Esophagus muscularis mucosa (tissue), 4 donors: ENCODE results near the gene FAM107B. TPM values are rescaled to one million over a fixed set of nuclear protein-coding genes. Genes with fewer than 3 reads are reported as not detected.

ENCODE experiments used
- DNase-seq: peaks from one replicate; pipeline ENCODE4 v3.0.0-alpha.2; 2017; ENCODE audit errors: extremely low spot score
- H3K27ac ChIP-seq, 4 donors: fragments of 200-600 bp; sonication (generic); replicated peaks in 1 of 4; 1 replicate in 3 of 4; 2 replicates in 1 of 4; pipeline ENCODE4 v1.5.1; 2016 to 2019; ENCODE audit warnings: mild to moderate bottlenecking in 1 of 4
- H3K27me3 ChIP-seq, 4 donors: fragments of 200-600 bp; sonication (generic); one replicate each; pipeline versions ENCODE4 v1.5.1 to v1.6.0; 2016 to 2019
- H3K36me3 ChIP-seq, 4 donors: fragments of 200-600 bp; sonication (generic); one replicate each; pipeline ENCODE4 v1.5.1; 2016 to 2019
- H3K4me1 ChIP-seq, 4 donors: fragments of 200-600 bp; sonication (generic); one replicate each; pipeline ENCODE4 v1.5.1; 2016 to 2019
- H3K4me3 ChIP-seq, 4 donors: fragments of 200-600 bp; sonication (generic); 1 replicate in 2 of 4; 2 replicates in 2 of 4; pipeline ENCODE4 v1.5.1; 2016 to 2019; ENCODE audit warnings: mild to moderate bottlenecking in 4 of 4, moderate library complexity in 1 of 4
- H3K9me3 ChIP-seq, 4 donors: fragments of 200-600 bp; sonication (generic); 1 replicate in 3 of 4; 2 replicates in 1 of 4; pipeline ENCODE4 v1.5.1; 2016 to 2019
- CTCF ChIP-seq, 3 experiments: fragments of 200-600 bp in 2 of 3; fragments of 450-650 bp in 1 of 3; sonication (generic) in 2 of 3; IDR thresholded peaks; one replicate each; pipeline ENCODE4 v1.5.1; 2017 to 2019; ENCODE audit warnings: antibody characterized with exemption in 3 of 3, mild to moderate bottlenecking in 2 of 3, moderate library complexity in 1 of 3
- EP300 ChIP-seq: sonication (generic); formaldehyde crosslinking; IDR thresholded peaks from one replicate; pipeline ENCODE4 v1.6.1; 2017; ENCODE audit warnings: antibody characterized with exemption
- POLR2A ChIP-seq: fragments of 450-650 bp; IDR thresholded peaks from one replicate; pipeline ENCODE4 v1.6.1; 2017; ENCODE audit warnings: antibody characterized with exemption, moderate library complexity, mild to moderate bottlenecking, low read depth
- POLR2AphosphoS5 ChIP-seq, 2 donors: sonication (generic); formaldehyde crosslinking; IDR thresholded peaks; one replicate each; pipeline ENCODE4 v1.6.1; 2017; ENCODE audit warnings: antibody characterized with exemption in 2 of 2
- WGBS: methylation state at CpG from one replicate; pipeline ENCODE4 v1.1.5; 2018; 5-methylcytosine and 5-hydroxymethylcytosine counted together
- intact Hi-C: fragments of 100-400 bp; cut with DNase I; formaldehyde crosslinking; loops from one replicate; pipeline ENCODE4 v1.15.1; 2023
- total RNA-seq, 4 donors: library from RNA; depleted of rRNA; stranded (reverse); fragments of >200 nt; gene quantifications; one replicate each; pipeline versions ENCODE4 v1.1.0 to v1.2.1, GENCODE V29; 2016

FAM107B gene
- total RNA-seq, 4 donors from 2014 or later: 7.5 to 14.1 (median 9.4) TPM

- no peak for DNase-seq
- H3K27me3 ChIP-seq: no peaks in the 10 kb centered on the region
- no peaks in the 10 kb centered on the region for H3K36me3 ChIP-seq
- H3K4me1 ChIP-seq: peaks cover 0 to 17% (median 17%) of the 10 kb centered on the region in 4 donors
- intact Hi-C loops: no loop called here
- TF ChIP-seq POLR2A (no peak), EP300 (no peak), CTCF (IDR thresholded peaks at IDR 0.05) (no peak), POLR2AphosphoS5 (IDR thresholded peaks at IDR 0.05) (no peak)
- 80% methylated on average over 3 of the region's 6 CpGs for WGBS
- peak overlapping the region; percentile 29 to 57 (median 44) for H3K27ac ChIP-seq
- no peaks in the 10 kb centered on the region for H3K9me3 ChIP-seq
- H3K4me3 ChIP-seq: no peak overlapping the region
These were observed 103.3 kb downstream of the FAM107B start for GRCh38 chr10:14671386-14671831.

GRCh38 chr10:14670551-14671240, 104.0 kb downstream of the FAM107B start:
- intact Hi-C loops: no loop called here
- no peak for DNase-seq
- TF ChIP-seq EP300 (no peak), CTCF (IDR thresholded peaks at IDR 0.05) (no peak), POLR2A (no peak), POLR2AphosphoS5 (IDR thresholded peaks at IDR 0.05) (no peak)

GRCh38 chr10:14669576-14669975, 105.1 kb downstream of the FAM107B start:
- intact Hi-C loops: loop anchor here (10.0 kb wide), 1 partner anchor 65 kb away; no protein-coding TSS in a partner anchor
- no peaks in the 10 kb centered on the region for H3K36me3 ChIP-seq
- H3K9me3 ChIP-seq: no peaks in the 10 kb centered on the region
- H3K27ac ChIP-seq: no peak overlapping the region
- WGBS: 87% methylated on average over 1 of the region's 1 CpG
- H3K4me1 ChIP-seq: peaks cover 0 to 28% (median 25%) of the 10 kb centered on the region in 4 donors
- no peak overlapping the region for H3K4me3 ChIP-seq
- no peak for DNase-seq
- TF ChIP-seq POLR2A (no peak), EP300 (no peak), CTCF (IDR thresholded peaks at IDR 0.05) (no peak), POLR2AphosphoS5 (IDR thresholded peaks at IDR 0.05) (no peak)
- H3K27me3 ChIP-seq: no peaks in the 10 kb centered on the region

More at GRCh38 chr10:14670551-14671240, 104.0 kb downstream of the FAM107B start:
- H3K27ac ChIP-seq: peak overlapping the region; percentile 29 to 57 (median 44)
- no peaks in the 10 kb centered on the region for H3K9me3 ChIP-seq
- H3K36me3 ChIP-seq: no peaks in the 10 kb centered on the region
- H3K4me3 ChIP-seq: no peak overlapping the region
- H3K4me1 ChIP-seq: peaks cover 0 to 19% (median 18%) of the 10 kb centered on the region in 4 donors
- H3K27me3 ChIP-seq: no peaks in the 10 kb centered on the region
- WGBS: 39% methylated on average over 8 of the region's 8 CpGs

- H3K27ac ChIP-seq: no peak overlapping the region
- intact Hi-C loops: loop anchor here (10.0 kb wide), 1 partner anchor 63 kb away; no protein-coding TSS in a partner anchor
These were observed 106.9 kb downstream of the FAM107B start for GRCh38 chr10:14667781-14668180.

More at GRCh38 chr10:14667781-14668180, 106.9 kb downstream of the FAM107B start:
- 94% methylated on average over 4 of the region's 4 CpGs for WGBS
- Histone ChIP-seq H3K4me1 (peaks cover 0 to 28% (median 25%) of the 10 kb centered on the region in 4 donors), H3K36me3 (no peaks in the 10 kb centered on the region), H3K27me3 (no peaks in the 10 kb centered on the region), H3K4me3 (no peak overlapping the region), H3K9me3 (no peaks in the 10 kb centered on the region)
- no peak for TF ChIP-seq POLR2A
- no peak for TF ChIP-seq POLR2AphosphoS5 (IDR thresholded peaks at IDR 0.05)
- no peak for TF ChIP-seq EP300
- TF ChIP-seq CTCF (IDR thresholded peaks at IDR 0.05): no peak
- DNase-seq: no peak
